MM.1S (cell line): ENCODE data around the gene LIFR.

Source experiments
- DNase-seq: peaks from one replicate; pipeline ENCODE4 v3.0.0-alpha.2; 2015
- H2AFZ ChIP-seq: fragments of 300-600 bp; sonication (generic); 2 replicates; pipeline ENCODE4 v1.6.0; 2016; ENCODE audit warnings: antibody characterized with exemption, low read length
- H3F3A ChIP-seq: fragments of 300-600 bp; sonication (generic); 2 replicates; pipeline ENCODE4 v1.6.1; 2016; ENCODE audit warnings: mild to moderate bottlenecking, antibody characterized with exemption, low read length, moderate library complexity, mixed read lengths; ENCODE audit not compliant: insufficient read depth
- H3K27ac ChIP-seq: fragments of 300-600 bp; sonication (generic); 2 replicates; pipeline ENCODE4 v1.5.1; 2016; ENCODE audit warnings: mild to moderate bottlenecking, low read length
- H3K27me3 ChIP-seq: fragments of 300-600 bp; sonication (generic); replicated peaks from 2 replicates; pipeline ENCODE4 v1.6.0; 2016; ENCODE audit warnings: low read length; ENCODE audit not compliant: insufficient read depth
- H3K36me3 ChIP-seq: fragments of 300-600 bp; sonication (generic); replicated peaks from 2 replicates; pipeline ENCODE4 v1.6.1; 2016; ENCODE audit warnings: mild to moderate bottlenecking, low read length, mixed read lengths; ENCODE audit not compliant: insufficient read depth
- H3K4me1 ChIP-seq: fragments of 300-600 bp; sonication (generic); 2 replicates; pipeline ENCODE4 v1.6.1; 2016; ENCODE audit warnings: low read length, mixed read lengths
- H3K4me2 ChIP-seq: fragments of 300-600 bp; sonication (generic); 2 replicates; pipeline ENCODE4 v1.6.0; 2016; ENCODE audit warnings: low read depth, low read length
- H3K4me3 ChIP-seq: fragments of 300-600 bp; sonication (generic); 2 replicates; pipeline ENCODE4 v1.5.1; 2016; ENCODE audit warnings: low read length, mixed read lengths
- H3K79me2 ChIP-seq: fragments of 300-600 bp; sonication (generic); 2 replicates; pipeline ENCODE4 v1.6.1; 2016; ENCODE audit warnings: mixed run types, low read length, mixed read lengths
- H3K9ac ChIP-seq: fragments of 300-600 bp; sonication (generic); 2 replicates; pipeline ENCODE4 v1.6.1; 2016; ENCODE audit warnings: low read length, mixed read lengths
- H3K9me2 ChIP-seq: fragments of 300-600 bp; sonication (generic); replicated peaks from 2 replicates; pipeline ENCODE4 v1.6.1; 2016; ENCODE audit warnings: mild to moderate bottlenecking, low read length, mixed read lengths; ENCODE audit not compliant: insufficient read depth
- H3K9me3 ChIP-seq: fragments of 300-600 bp; sonication (generic); replicated peaks from 2 replicates; pipeline ENCODE4 v1.6.1; 2016; ENCODE audit warnings: mild to moderate bottlenecking, low read length, mixed read lengths; ENCODE audit not compliant: insufficient read depth
- H4K20me1 ChIP-seq: fragments of 300-600 bp; sonication (generic); 2 replicates; pipeline ENCODE4 v1.6.1; 2016; ENCODE audit warnings: mild to moderate bottlenecking, low read length, moderate library complexity, mixed read lengths; ENCODE audit not compliant: insufficient read depth
- EZH2 ChIP-seq: fragments of 300-600 bp; sonication (generic); optimal IDR thresholded peaks from 2 replicates; pipeline ENCODE3; 2017; ENCODE audit warnings: low read depth, mild to moderate bottlenecking, antibody characterized with exemption, low read length, mixed read lengths
- EZH2phosphoT487 ChIP-seq: fragments of 300-600 bp; sonication (generic); IDR thresholded peaks from 2 replicates; pipeline ENCODE4 v1.6.1; 2018; ENCODE audit warnings: antibody characterized with exemption, low read length
- TF ChIP-seq, protein P1 (sequence below): fragments of 300-600 bp; sonication (generic); IDR thresholded peaks from 2 replicates; pipeline ENCODE4 v1.5.1; 2016; ENCODE audit warnings: antibody characterized with exemption, low read length, mixed read lengths

The LIFR gene

DNA sequence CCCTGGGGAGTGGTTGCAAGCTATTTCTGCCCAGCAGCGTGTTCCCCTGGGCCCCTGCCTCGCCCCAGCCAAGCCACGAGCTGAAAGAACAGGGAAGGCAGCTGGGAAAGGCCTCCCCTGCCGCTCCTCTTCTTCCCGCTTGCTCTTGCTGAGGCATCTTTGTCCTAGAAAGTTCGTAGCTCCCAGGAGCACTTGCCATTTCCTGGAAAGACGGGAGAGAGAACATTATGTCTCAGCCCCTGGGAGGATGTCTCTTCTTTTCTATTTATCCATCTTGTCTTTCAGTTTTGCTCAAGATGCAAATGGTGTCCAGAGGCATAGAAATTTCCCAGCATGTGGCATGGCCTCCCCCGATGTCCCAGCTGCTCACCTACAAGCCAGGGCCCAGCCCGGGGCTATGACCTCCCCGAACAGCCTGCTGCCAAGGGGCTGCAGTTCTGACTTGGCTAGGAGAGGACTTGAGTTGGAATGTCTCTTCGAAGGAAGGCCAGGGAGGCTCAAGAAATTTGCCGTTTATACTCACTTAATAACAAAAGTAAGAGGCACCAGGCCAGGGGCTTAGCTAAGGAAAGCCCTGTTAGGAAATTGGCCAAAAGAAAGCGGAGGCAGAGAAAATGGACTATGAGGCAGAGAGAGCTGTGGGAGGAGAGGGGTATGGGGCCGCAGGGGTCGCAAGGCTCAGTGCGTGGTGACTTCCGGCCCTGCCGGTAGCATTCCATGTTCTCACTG lies 87.3 kb downstream of the LIFR start:
- H3K27me3 ChIP-seq, result no peaks in the 10 kb centered on the region; the same call in 1 of the 2 replicates
- no peak overlapping the region for H2AFZ ChIP-seq
- H3K4me2 ChIP-seq, result no peak overlapping the region
- H3K4me1 ChIP-seq, result peaks cover 14% of the 10 kb centered on the region
- H3K27ac ChIP-seq, result no peak overlapping the region
- no peak overlapping the region for H3K9ac ChIP-seq
- H4K20me1 ChIP-seq, result no peaks in the 10 kb centered on the region
- no peaks in the 10 kb centered on the region for H3K9me3 ChIP-seq
- DNase-seq, result no peak
- no peaks in the 10 kb centered on the region for H3K79me2 ChIP-seq
- TF ChIP-seq EZH2phosphoT487 (no peak), EZH2 (no peak)
- TF ChIP-seq, protein P1, sequence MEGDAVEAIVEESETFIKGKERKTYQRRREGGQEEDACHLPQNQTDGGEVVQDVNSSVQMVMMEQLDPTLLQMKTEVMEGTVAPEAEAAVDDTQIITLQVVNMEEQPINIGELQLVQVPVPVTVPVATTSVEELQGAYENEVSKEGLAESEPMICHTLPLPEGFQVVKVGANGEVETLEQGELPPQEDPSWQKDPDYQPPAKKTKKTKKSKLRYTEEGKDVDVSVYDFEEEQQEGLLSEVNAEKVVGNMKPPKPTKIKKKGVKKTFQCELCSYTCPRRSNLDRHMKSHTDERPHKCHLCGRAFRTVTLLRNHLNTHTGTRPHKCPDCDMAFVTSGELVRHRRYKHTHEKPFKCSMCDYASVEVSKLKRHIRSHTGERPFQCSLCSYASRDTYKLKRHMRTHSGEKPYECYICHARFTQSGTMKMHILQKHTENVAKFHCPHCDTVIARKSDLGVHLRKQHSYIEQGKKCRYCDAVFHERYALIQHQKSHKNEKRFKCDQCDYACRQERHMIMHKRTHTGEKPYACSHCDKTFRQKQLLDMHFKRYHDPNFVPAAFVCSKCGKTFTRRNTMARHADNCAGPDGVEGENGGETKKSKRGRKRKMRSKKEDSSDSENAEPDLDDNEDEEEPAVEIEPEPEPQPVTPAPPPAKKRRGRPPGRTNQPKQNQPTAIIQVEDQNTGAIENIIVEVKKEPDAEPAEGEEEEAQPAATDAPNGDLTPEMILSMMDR, result no peak
- H3K36me3 ChIP-seq, result no peaks in the 10 kb centered on the region
- no peak overlapping the region for H3K4me3 ChIP-seq
- H3F3A ChIP-seq, result no peaks in the 10 kb centered on the region; the same call in 1 of the 2 replicates
- no peaks in the 10 kb centered on the region for H3K9me2 ChIP-seq

DNA sequence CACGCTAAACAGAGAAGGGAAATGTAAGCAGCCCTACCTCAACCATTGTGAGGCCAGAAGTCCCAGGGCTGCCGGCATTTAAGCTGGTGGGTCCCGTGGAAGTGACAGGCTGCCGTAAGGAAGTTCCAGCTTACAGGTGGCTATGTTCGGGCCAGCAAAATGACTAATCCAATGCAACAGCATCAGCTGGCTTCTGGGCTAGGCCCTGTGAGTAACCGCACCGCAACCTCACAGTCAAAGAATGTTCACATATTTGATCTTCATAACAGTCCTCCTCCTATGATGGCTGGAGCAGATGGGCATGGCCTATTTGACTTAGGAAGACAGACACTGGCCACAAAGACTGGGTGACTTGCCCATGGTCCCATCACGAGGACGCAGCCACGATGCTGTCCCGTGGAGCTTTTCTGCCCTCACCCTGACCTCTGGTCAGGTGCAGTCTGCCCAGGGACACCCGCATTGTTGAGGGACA lies 88.2 kb downstream of the LIFR start:
- H3K4me2 ChIP-seq, result no peak overlapping the region

DNA sequence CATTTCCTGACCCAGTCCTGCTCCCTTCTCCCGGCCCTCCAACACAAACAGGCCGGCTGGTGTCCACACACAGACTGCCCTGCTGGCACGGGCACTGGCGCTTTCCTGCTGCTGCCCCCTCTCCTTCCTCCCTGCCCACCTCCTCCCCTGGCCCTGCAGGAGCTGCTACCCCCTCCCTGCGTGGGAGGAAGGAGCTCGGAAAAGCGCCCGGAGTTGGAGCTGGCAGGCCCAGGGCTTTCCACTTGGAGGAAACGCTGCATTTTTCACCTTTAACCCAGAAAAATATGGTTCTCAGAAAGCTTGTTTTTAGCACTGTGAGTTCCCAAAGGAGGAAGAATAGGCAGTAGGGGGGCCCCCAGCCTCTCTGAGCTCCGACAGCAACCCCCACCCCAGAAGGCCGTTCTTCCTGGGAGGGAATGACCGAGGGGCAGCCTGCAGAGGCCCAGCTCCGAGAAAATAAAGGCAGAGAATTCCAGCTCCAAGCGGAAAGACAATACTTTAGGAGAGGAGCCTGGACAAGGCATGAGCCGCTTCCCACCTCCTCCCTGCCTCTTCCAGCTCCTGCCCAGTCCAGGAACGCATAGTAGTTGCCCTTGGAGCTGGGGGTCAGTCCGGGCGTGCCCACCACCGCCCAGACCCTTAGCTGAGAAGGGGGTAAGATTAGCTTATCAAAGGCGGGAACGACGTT lies 88.9 kb downstream of the LIFR start:
- Histone ChIP-seq H2AFZ (no peak overlapping the region), H3K4me1 (peaks cover 30% of the 10 kb centered on the region), H3K9ac (no peak overlapping the region), H3K4me3 (no peak overlapping the region), H3K4me2 (no peak overlapping the region), H3K27ac (no peak overlapping the region), H3K36me3 (no peaks in the 10 kb centered on the region), H4K20me1 (no peaks in the 10 kb centered on the region), H3K9me3 (no peaks in the 10 kb centered on the region), H3K79me2 (no peaks in the 10 kb centered on the region), H3K27me3 (no peaks in the 10 kb centered on the region; the same call in 1 of the 2 replicates), H3K9me2 (no peaks in the 10 kb centered on the region), H3F3A (peaks cover 3% of the 10 kb centered on the region; the same call in 1 of the 2 replicates)
- TF ChIP-seq EZH2 (no peak), EZH2phosphoT487 (no peak)
- TF ChIP-seq, protein P1, result no peak
- DNase-seq, result no peak

More for the DNA sequence above, 88.2 kb downstream of the LIFR start:
- H3F3A ChIP-seq, result peaks cover 3% of the 10 kb centered on the region; the same call in 1 of the 2 replicates
- no peaks in the 10 kb centered on the region; the same call in 1 of the 2 replicates for H3K27me3 ChIP-seq
- H3K9me3 ChIP-seq, result no peaks in the 10 kb centered on the region
- DNase-seq, result no peak
- H3K9ac ChIP-seq, result no peak overlapping the region
- TF ChIP-seq EZH2phosphoT487 (no peak), EZH2 (no peak)
- TF ChIP-seq, protein P1, result no peak
- H3K4me3 ChIP-seq, result no peak overlapping the region
- no peaks in the 10 kb centered on the region for H3K9me2 ChIP-seq
- no peak overlapping the region for H3K27ac ChIP-seq
- no peak overlapping the region for H2AFZ ChIP-seq
- no peaks in the 10 kb centered on the region for H4K20me1 ChIP-seq
- no peaks in the 10 kb centered on the region for H3K36me3 ChIP-seq
- peaks cover 23% of the 10 kb centered on the region for H3K4me1 ChIP-seq
- no peaks in the 10 kb centered on the region for H3K79me2 ChIP-seq
